ENCODE measurements around the gene UGT2B7. TPM values are rescaled to one million over a fixed set of nuclear protein-coding genes. Genes with fewer than 3 reads are reported as not detected.

The UGT2B7 gene
- total and polyA plus RNA-seq, 2 experiments from 2014 or later, result not detected

GRCh38 chr4:69064391-69064790, 31.9 kb upstream of the UGT2B7 start:
- no peaks in the 10 kb centered on the region for H3K9me3 ChIP-seq (ENCODE audit: low read depth)
- H3K27ac ChIP-seq, result no peak overlapping the region
- no peaks in the 10 kb centered on the region for H3K4me1 ChIP-seq (ENCODE audit: low read depth)
- DNase-seq (ENCODE audit: low read depth in 1 of 2, low spot score in 1 of 2), result no peak
- no peaks in the 10 kb centered on the region for H3K27me3 ChIP-seq
- H3K4me3 ChIP-seq, result no peak overlapping the region
- H3K36me3 ChIP-seq, result no peaks in the 10 kb centered on the region
- no peak for TF ChIP-seq CTCF (IDR thresholded peaks at IDR 0.05; ENCODE audit: low read depth, low read length)

GRCh38 chr4:69066945-69067344, 29.3 kb upstream of the UGT2B7 start:
- no peak for TF ChIP-seq CTCF (IDR thresholded peaks at IDR 0.05; ENCODE audit: low read depth, low read length)
- H3K9me3 ChIP-seq (ENCODE audit: low read depth), result no peaks in the 10 kb centered on the region
- no peak overlapping the region for H3K4me3 ChIP-seq
- H3K4me1 ChIP-seq (ENCODE audit: low read depth), result no peaks in the 10 kb centered on the region
- H3K27ac ChIP-seq, result no peak overlapping the region
- no peaks in the 10 kb centered on the region for H3K27me3 ChIP-seq
- no peaks in the 10 kb centered on the region for H3K36me3 ChIP-seq
- DNase-seq (ENCODE audit: low read depth in 1 of 2, low spot score in 1 of 2), result peak in 1 of 2 donors; percentile 9

- Histone ChIP-seq H3K4me1 (ENCODE audit: low read depth) (no peaks in the 10 kb centered on the region), H3K36me3 (no peaks in the 10 kb centered on the region), H3K9me3 (ENCODE audit: low read depth) (no peaks in the 10 kb centered on the region), H3K4me3 (no peak overlapping the region), H3K27me3 (no peaks in the 10 kb centered on the region), H3K27ac (no peak overlapping the region)
- DNase-seq (ENCODE audit: low read depth in 1 of 2, low spot score in 1 of 2), result no peak
- TF ChIP-seq CTCF (IDR thresholded peaks at IDR 0.05; ENCODE audit: low read depth, low read length), result no peak
Observed at GRCh38 chr4:69069085-69069484, 27.2 kb upstream of the UGT2B7 start.

GRCh38 chr4:69070590-69070989, 25.7 kb upstream of the UGT2B7 start:
- no peaks in the 10 kb centered on the region for H3K9me3 ChIP-seq (ENCODE audit: low read depth)
- DNase-seq (ENCODE audit: low read depth in 1 of 2, low spot score in 1 of 2), result no peak
- H3K4me3 ChIP-seq, result no peak overlapping the region

GRCh38 chr4:69071286-69071685, 25.0 kb upstream of the UGT2B7 start:
- DNase-seq (ENCODE audit: low read depth in 1 of 2, low spot score in 1 of 2), result no peak
- Histone ChIP-seq H3K27ac (no peak overlapping the region), H3K36me3 (no peaks in the 10 kb centered on the region), H3K4me3 (no peak overlapping the region), H3K9me3 (ENCODE audit: low read depth) (no peaks in the 10 kb centered on the region), H3K4me1 (ENCODE audit: low read depth) (no peaks in the 10 kb centered on the region), H3K27me3 (no peaks in the 10 kb centered on the region)
- TF ChIP-seq CTCF (IDR thresholded peaks at IDR 0.05; ENCODE audit: low read depth, low read length), result no peak

More at GRCh38 chr4:69070590-69070989, 25.7 kb upstream of the UGT2B7 start:
- H3K27ac ChIP-seq, result no peak overlapping the region
- no peaks in the 10 kb centered on the region for H3K4me1 ChIP-seq (ENCODE audit: low read depth)
- H3K36me3 ChIP-seq, result no peaks in the 10 kb centered on the region
- H3K27me3 ChIP-seq, result no peaks in the 10 kb centered on the region
- TF ChIP-seq CTCF (IDR thresholded peaks at IDR 0.05; ENCODE audit: low read depth, low read length), result no peak

- Histone ChIP-seq H3K27ac (no peak overlapping the region), H3K9me3 (ENCODE audit: low read depth) (no peaks in the 10 kb centered on the region), H3K27me3 (no peaks in the 10 kb centered on the region), H3K4me1 (ENCODE audit: low read depth) (no peaks in the 10 kb centered on the region), H3K36me3 (no peaks in the 10 kb centered on the region), H3K4me3 (no peak overlapping the region)
- TF ChIP-seq CTCF (IDR thresholded peaks at IDR 0.05; ENCODE audit: low read depth, low read length), result no peak
- no peak for DNase-seq (ENCODE audit: low read depth in 1 of 2, low spot score in 1 of 2)
Observed at GRCh38 chr4:69073375-69073774, 22.9 kb upstream of the UGT2B7 start.
